SK-N-SH treated with all-trans-retinoic acid at 6 μM for 48 hours (cell line): ENCODE measurements around the gene WDR46.

Source experiments
- ATAC-seq: fragments of 200-7000 bp; cut with Tn5 transposase; 3 replicates; pipeline ENCODE4 v1.9.1; 2020; ENCODE audit warnings: mild to moderate bottlenecking, moderate library complexity
- ARNTL ChIP-seq: fragments of 450-650 bp; formaldehyde crosslinking; IDR thresholded peaks from 2 replicates; pipeline ENCODE4 v1.5.0; 2020; ENCODE audit warnings: low read depth, mild to moderate bottlenecking, moderate library complexity, borderline replicate concordance
- BACH2 ChIP-seq: fragments of 250-450 bp; sonication (Bioruptor Pico); IDR thresholded peaks from 2 replicates; pipeline ENCODE4 v1.9.0; 2021; ENCODE audit warnings: mild to moderate bottlenecking, borderline replicate concordance
- ESRRG ChIP-seq: fragments of 250-450 bp; sonication (Bioruptor Pico); IDR thresholded peaks from 2 replicates; pipeline ENCODE4 v1.6.1; 2021; ENCODE audit warnings: mild to moderate bottlenecking
- GLIS3 ChIP-seq: fragments of 250-450 bp; sonication (Bioruptor Pico); IDR thresholded peaks from 2 replicates; pipeline ENCODE4 v1.5.0; 2020; ENCODE audit warnings: mild to moderate bottlenecking, moderate library complexity
- ISL1 ChIP-seq: fragments of 250-450 bp; sonication (Bioruptor Pico); IDR thresholded peaks from 2 replicates; pipeline ENCODE4 v2.1.2; 2022; ENCODE audit warnings: mild to moderate bottlenecking, moderate library complexity
- OSR1 ChIP-seq: fragments of 250-450 bp; sonication (Bioruptor Pico); IDR thresholded peaks from 2 replicates; pipeline ENCODE4 v1.8.0; 2022; ENCODE audit warnings: moderate library complexity, mild to moderate bottlenecking, inconsistent platforms
- PPARA ChIP-seq: fragments of 250-450 bp; sonication (Bioruptor Pico); IDR thresholded peaks from 2 replicates; pipeline ENCODE4 v1.5.0; 2020; ENCODE audit warnings: mild to moderate bottlenecking, borderline replicate concordance
- RARB ChIP-seq: fragments of 250-450 bp; sonication (Bioruptor Pico); IDR thresholded peaks from 2 replicates; pipeline ENCODE4 v1.8.0; 2021; ENCODE audit warnings: mild to moderate bottlenecking, moderate library complexity
- SNAI2 ChIP-seq: fragments of 250-450 bp; sonication (Bioruptor Pico); IDR thresholded peaks from 2 replicates; pipeline ENCODE4 v1.5.0; 2020; ENCODE audit warnings: mild to moderate bottlenecking, moderate library complexity
- TCF4 ChIP-seq: fragments of 250-450 bp; sonication (Bioruptor Pico); IDR thresholded peaks from 2 replicates; pipeline ENCODE4 v1.8.0; 2021; ENCODE audit warnings: mild to moderate bottlenecking, moderate library complexity, borderline replicate concordance
- TOX ChIP-seq: fragments of 250-450 bp; sonication (Bioruptor Pico); IDR thresholded peaks from 2 replicates; pipeline ENCODE4 v1.8.0; 2021; ENCODE audit warnings: mild to moderate bottlenecking, moderate library complexity, borderline replicate concordance
- ZC3H10 ChIP-seq: fragments of 250-450 bp; sonication (Bioruptor Pico); IDR thresholded peaks from 2 replicates; pipeline ENCODE4 v1.5.1; 2021; ENCODE audit warnings: mild to moderate bottlenecking, moderate library complexity
- ZFP3 ChIP-seq: fragments of 250-450 bp; sonication (Bioruptor Pico); IDR thresholded peaks from 2 replicates; pipeline ENCODE4 v1.5.0; 2020; ENCODE audit warnings: mild to moderate bottlenecking, moderate library complexity
- ZFP30 ChIP-seq: fragments of 450-650 bp; formaldehyde crosslinking; IDR thresholded peaks from 2 replicates; pipeline ENCODE4 v1.5.0; 2022; ENCODE audit warnings: mild to moderate bottlenecking, moderate library complexity
- ZNF565 ChIP-seq: fragments of 450-650 bp; formaldehyde crosslinking; conservative IDR thresholded peaks from 2 replicates; pipeline ENCODE4 v1.5.0; 2020; ENCODE audit warnings: low read depth, mild to moderate bottlenecking, moderate library complexity
- ZNF70 ChIP-seq: fragments of 450-650 bp; formaldehyde crosslinking; IDR thresholded peaks from 2 replicates; pipeline ENCODE4 v1.5.0; 2020; ENCODE audit warnings: mild to moderate bottlenecking, moderate library complexity
- ZNF8 ChIP-seq: fragments of 450-650 bp; formaldehyde crosslinking; IDR thresholded peaks from 2 replicates; pipeline ENCODE4 v1.5.0; 2020; ENCODE audit warnings: mild to moderate bottlenecking, moderate library complexity
- TF ChIP-seq, protein P1 (sequence below): fragments of 250-450 bp; sonication (Bioruptor Pico); IDR thresholded peaks from 2 replicates; pipeline ENCODE4 v1.5.1; 2020; ENCODE audit warnings: low read depth, mild to moderate bottlenecking, moderate library complexity
- TF ChIP-seq, protein P2 (sequence below): fragments of 250-450 bp; sonication (Bioruptor Pico); IDR thresholded peaks from 2 replicates; pipeline ENCODE4 v1.8.0; 2021; ENCODE audit warnings: low read depth, mild to moderate bottlenecking, moderate library complexity, borderline replicate concordance
- TF ChIP-seq, protein P3 (sequence below): fragments of 250-450 bp; sonication (Bioruptor Pico); IDR thresholded peaks from 2 replicates; pipeline ENCODE4 v1.5.1; 2021; ENCODE audit warnings: mild to moderate bottlenecking, moderate library complexity
- TF ChIP-seq, protein P4 (sequence below): fragments of 250-450 bp; sonication (Bioruptor Pico); IDR thresholded peaks from 2 replicates; pipeline ENCODE4 v1.5.0; 2020; ENCODE audit warnings: mild to moderate bottlenecking, moderate library complexity
- TF ChIP-seq, protein P5 (sequence below): fragments of 250-450 bp; sonication (Bioruptor Pico); IDR thresholded peaks from 2 replicates; pipeline ENCODE4 v1.8.0; 2020; ENCODE audit warnings: mild to moderate bottlenecking, moderate library complexity, borderline replicate concordance

WDR46 gene

DNA sequence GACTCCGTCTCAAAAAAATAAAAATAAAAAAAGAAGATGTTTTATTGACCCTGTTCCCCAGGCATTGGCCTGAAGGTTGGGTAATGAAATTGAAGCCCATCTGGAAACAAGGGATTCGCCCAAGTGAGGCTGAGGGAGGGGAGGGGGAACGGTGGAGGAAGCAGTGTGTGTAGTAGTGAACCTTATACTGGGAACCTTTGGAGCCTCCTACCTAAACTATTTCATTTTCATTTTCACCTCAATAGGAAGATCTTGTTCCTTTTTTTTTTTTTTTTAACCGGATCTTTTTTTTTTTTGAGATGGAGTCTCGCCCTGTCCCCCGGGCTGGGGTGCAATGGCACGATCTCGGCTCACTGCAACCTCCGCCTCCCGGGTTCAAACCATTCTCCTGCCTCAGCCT lies 41.7 kb upstream of the WDR46 start:
- TF ChIP-seq TCF4 (no peak), PPARA (CRISPR knock-in tag) (no peak), ZNF70 (no peak)
- TF ChIP-seq, protein P1, sequence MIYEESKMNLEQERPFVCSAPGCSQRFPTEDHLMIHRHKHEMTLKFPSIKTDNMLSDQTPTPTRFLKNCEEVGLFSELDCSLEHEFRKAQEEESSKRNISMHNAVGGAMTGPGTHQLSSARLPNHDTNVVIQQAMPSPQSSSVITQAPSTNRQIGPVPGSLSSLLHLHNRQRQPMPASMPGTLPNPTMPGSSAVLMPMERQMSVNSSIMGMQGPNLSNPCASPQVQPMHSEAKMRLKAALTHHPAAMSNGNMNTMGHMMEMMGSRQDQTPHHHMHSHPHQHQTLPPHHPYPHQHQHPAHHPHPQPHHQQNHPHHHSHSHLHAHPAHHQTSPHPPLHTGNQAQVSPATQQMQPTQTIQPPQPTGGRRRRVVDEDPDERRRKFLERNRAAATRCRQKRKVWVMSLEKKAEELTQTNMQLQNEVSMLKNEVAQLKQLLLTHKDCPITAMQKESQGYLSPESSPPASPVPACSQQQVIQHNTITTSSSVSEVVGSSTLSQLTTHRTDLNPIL (CRISPR knock-in tag): no peak
- TF ChIP-seq, all 23 proteins: peak for 0
- ATAC-seq: no peak

DNA sequence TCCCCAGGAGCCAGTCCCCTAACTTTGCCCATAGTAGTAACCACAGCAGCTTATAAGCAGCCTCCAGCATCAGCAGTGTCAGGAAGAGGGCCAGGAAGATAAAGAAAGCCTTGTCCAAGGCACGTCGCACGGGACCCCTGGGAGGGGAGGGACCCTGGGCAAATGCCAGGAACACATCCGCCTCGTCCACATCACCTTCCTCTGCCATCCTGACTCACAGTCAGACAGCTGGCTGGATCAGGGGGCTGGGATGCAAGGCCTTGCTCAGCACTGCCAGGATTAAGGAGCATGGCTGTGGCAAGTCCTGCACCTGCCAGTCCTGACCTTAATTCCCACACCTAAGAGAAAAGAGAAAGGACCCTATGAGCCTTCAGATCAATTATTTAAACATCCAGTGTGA lies 40.0 kb upstream of the WDR46 start:
- ATAC-seq: no peak
- TF ChIP-seq RARB (no peak), PPARA (CRISPR knock-in tag) (no peak), ZFP30 (no peak)
- TF ChIP-seq, protein P2, sequence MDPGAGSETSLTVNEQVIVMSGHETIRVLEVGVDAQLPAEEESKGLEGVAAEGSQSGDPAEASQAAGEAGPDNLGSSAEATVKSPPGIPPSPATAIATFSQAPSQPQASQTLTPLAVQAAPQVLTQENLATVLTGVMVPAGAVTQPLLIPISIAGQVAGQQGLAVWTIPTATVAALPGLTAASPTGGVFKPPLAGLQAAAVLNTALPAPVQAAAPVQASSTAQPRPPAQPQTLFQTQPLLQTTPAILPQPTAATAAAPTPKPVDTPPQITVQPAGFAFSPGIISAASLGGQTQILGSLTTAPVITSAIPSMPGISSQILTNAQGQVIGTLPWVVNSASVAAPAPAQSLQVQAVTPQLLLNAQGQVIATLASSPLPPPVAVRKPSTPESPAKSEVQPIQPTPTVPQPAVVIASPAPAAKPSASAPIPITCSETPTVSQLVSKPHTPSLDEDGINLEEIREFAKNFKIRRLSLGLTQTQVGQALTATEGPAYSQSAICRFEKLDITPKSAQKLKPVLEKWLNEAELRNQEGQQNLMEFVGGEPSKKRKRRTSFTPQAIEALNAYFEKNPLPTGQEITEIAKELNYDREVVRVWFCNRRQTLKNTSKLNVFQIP (CRISPR knock-in tag): no peak

DNA sequence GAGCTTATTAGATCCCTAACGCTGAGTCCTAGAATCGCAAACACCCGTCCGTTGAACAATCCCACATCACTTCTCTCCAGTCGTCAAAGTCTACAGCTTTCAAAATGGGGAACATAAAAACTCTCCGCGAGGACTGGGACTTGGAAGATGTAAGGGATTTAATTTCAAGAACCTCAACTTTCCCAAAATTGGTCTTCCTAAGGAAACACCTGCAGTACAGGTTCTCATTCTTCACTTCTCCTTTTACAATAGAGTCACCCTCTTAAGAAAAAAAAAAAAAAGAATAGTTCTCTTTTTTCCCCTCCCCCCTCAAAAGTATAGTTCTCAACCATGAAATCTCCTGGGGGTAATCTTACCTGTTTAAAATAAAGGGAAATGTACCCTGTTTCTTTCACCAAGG lies 35.1 kb upstream of the WDR46 start:
- ATAC-seq: no peak
- TF ChIP-seq, protein P1 (CRISPR knock-in tag): no peak
- no peak for TF ChIP-seq ESRRG
- TF ChIP-seq OSR1 (CRISPR knock-in tag): no peak
- TF ChIP-seq ISL1 (CRISPR knock-in tag): no peak
- TF ChIP-seq ZC3H10: no peak
- no peak for TF ChIP-seq ARNTL (CRISPR knock-in tag)
- no peak for TF ChIP-seq GLIS3 (CRISPR knock-in tag)
- no peak for TF ChIP-seq TCF4
- TF ChIP-seq TOX (CRISPR knock-in tag): no peak
- no peak for TF ChIP-seq SNAI2
- TF ChIP-seq, protein P3, sequence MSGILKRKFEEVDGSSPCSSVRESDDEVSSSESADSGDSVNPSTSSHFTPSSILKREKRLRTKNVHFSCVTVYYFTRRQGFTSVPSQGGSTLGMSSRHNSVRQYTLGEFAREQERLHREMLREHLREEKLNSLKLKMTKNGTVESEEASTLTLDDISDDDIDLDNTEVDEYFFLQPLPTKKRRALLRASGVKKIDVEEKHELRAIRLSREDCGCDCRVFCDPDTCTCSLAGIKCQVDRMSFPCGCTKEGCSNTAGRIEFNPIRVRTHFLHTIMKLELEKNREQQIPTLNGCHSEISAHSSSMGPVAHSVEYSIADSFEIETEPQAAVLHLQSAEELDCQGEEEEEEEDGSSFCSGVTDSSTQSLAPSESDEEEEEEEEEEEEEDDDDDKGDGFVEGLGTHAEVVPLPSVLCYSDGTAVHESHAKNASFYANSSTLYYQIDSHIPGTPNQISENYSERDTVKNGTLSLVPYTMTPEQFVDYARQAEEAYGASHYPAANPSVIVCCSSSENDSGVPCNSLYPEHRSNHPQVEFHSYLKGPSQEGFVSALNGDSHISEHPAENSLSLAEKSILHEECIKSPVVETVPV (CRISPR knock-in tag): no peak

DNA sequence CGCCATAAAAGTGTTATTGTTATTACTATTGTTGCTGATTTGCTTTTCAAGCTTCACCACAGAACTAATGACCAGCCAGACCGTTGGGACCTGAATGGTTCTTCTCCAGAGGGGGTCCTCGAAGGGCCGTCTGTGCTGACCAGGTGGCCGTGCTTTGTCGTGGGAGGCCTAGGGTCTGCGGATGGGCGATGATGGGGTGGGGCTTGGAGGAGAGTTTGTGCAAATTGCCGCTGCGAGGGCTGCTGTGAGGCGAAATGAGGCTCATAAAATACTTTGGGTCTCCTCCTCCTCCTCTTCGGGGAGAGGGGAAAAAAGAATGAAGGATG lies 34.5 kb upstream of the WDR46 start:
- no peak for ATAC-seq
- no peak for TF ChIP-seq SNAI2
- no peak for TF ChIP-seq ZNF8 (CRISPR knock-in tag)
- TF ChIP-seq, protein P4, sequence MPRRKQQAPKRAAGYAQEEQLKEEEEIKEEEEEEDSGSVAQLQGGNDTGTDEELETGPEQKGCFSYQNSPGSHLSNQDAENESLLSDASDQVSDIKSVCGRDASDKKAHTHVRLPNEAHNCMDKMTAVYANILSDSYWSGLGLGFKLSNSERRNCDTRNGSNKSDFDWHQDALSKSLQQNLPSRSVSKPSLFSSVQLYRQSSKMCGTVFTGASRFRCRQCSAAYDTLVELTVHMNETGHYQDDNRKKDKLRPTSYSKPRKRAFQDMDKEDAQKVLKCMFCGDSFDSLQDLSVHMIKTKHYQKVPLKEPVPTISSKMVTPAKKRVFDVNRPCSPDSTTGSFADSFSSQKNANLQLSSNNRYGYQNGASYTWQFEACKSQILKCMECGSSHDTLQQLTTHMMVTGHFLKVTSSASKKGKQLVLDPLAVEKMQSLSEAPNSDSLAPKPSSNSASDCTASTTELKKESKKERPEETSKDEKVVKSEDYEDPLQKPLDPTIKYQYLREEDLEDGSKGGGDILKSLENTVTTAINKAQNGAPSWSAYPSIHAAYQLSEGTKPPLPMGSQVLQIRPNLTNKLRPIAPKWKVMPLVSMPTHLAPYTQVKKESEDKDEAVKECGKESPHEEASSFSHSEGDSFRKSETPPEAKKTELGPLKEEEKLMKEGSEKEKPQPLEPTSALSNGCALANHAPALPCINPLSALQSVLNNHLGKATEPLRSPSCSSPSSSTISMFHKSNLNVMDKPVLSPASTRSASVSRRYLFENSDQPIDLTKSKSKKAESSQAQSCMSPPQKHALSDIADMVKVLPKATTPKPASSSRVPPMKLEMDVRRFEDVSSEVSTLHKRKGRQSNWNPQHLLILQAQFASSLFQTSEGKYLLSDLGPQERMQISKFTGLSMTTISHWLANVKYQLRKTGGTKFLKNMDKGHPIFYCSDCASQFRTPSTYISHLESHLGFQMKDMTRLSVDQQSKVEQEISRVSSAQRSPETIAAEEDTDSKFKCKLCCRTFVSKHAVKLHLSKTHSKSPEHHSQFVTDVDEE (CRISPR knock-in tag): no peak
- TF ChIP-seq ZNF565 (CRISPR knock-in tag): no peak
- TF ChIP-seq RARB: no peak
- no peak for TF ChIP-seq PPARA (CRISPR knock-in tag)
- TF ChIP-seq BACH2: no peak
- TF ChIP-seq, protein P2 (CRISPR knock-in tag): no peak
- TF ChIP-seq, protein P5, sequence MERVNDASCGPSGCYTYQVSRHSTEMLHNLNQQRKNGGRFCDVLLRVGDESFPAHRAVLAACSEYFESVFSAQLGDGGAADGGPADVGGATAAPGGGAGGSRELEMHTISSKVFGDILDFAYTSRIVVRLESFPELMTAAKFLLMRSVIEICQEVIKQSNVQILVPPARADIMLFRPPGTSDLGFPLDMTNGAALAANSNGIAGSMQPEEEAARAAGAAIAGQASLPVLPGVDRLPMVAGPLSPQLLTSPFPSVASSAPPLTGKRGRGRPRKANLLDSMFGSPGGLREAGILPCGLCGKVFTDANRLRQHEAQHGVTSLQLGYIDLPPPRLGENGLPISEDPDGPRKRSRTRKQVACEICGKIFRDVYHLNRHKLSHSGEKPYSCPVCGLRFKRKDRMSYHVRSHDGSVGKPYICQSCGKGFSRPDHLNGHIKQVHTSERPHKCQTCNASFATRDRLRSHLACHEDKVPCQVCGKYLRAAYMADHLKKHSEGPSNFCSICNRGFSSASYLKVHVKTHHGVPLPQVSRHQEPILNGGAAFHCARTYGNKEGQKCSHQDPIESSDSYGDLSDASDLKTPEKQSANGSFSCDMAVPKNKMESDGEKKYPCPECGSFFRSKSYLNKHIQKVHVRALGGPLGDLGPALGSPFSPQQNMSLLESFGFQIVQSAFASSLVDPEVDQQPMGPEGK: no peak
- no peak for TF ChIP-seq ARNTL (CRISPR knock-in tag)
- no peak for TF ChIP-seq ZC3H10
- TF ChIP-seq, protein P3 (CRISPR knock-in tag): no peak
- no peak for TF ChIP-seq ZFP3 (CRISPR knock-in tag)
- TF ChIP-seq, protein P1 (CRISPR knock-in tag): no peak
